Gastrocnemius medialis (tissue), 4 donors: ENCODE results near the gene ALKBH4.
"Not testable (repeated sequence)": the region's sequence is repeated elsewhere in the genome, so short reads cannot be mapped to it uniquely, and the experiment has no call there.

Experiments
- CTCF ChIP-seq, 5 experiments: fragments of 450-650 bp in 3 of 5; fragments of 200-600 bp in 2 of 5; sonication (generic) in 2 of 5; IDR thresholded peaks in 4 of 5; conservative IDR thresholded peaks in 1 of 5; 1 replicate in 4 of 5; 2 replicates in 1 of 5; pipeline ENCODE4 v1.5.1; 2016 to 2019; ENCODE audit warnings: antibody characterized with exemption in 5 of 5, mild to moderate bottlenecking in 3 of 5, moderate library complexity in 3 of 5
- POLR2A ChIP-seq, 2 donors: fragments of 450-650 bp; IDR thresholded peaks; one replicate each; pipeline ENCODE4 v1.6.1; 2017; ENCODE audit warnings: antibody characterized with exemption in 2 of 2, mild to moderate bottlenecking in 2 of 2, moderate library complexity in 2 of 2

GRCh38 chr7:102474736-102475435 lies 10.2 kb upstream of the ALKBH4 start:
- TF ChIP-seq CTCF (IDR thresholded peaks at IDR 0.05 in 4 of 5, conservative IDR thresholded peaks at IDR 0.05 in 1 of 5); POLR2A (IDR thresholded peaks at IDR 0.05): not testable (repeated sequence)
